Tibial artery (tissue), 4 donors: Measurements from ENCODE around the gene THADA.

Source experiments
- DNase-seq, 2 donors: peaks; one replicate each; pipeline ENCODE4 v3.0.0-alpha.2; 2019
- H3K27ac ChIP-seq, 2 donors: fragments of 200-600 bp; sonication (generic) in 1 of 2; 1 replicate in 1 of 2; 2 replicates in 1 of 2; pipeline ENCODE4 v1.5.1; 2018 to 2019; ENCODE audit warnings: mild to moderate bottlenecking in 1 of 2
- H3K27me3 ChIP-seq, 2 donors: fragments of 200-600 bp; sonication (generic) in 1 of 2; one replicate each; pipeline versions ENCODE4 v1.5.1 to v1.6.0; 2016 to 2019
- H3K36me3 ChIP-seq, 3 donors: fragments of 200-600 bp; sonication (generic) in 2 of 3; one replicate each; pipeline ENCODE4 v1.5.1; 2016 to 2019; ENCODE audit warnings: mild to moderate bottlenecking in 2 of 3
- H3K4me1 ChIP-seq, 4 donors: fragments of 200-600 bp; sonication (generic) in 2 of 4; 1 replicate in 3 of 4; 2 replicates in 1 of 4; pipeline ENCODE4 v1.5.1; 2016 to 2019
- H3K4me3 ChIP-seq, 2 donors: fragments of 200-600 bp; sonication (generic) in 1 of 2; 1 replicate in 1 of 2; 2 replicates in 1 of 2; pipeline ENCODE4 v1.5.1; 2018 to 2019; ENCODE audit warnings: mild to moderate bottlenecking in 2 of 2
- H3K9me3 ChIP-seq, 3 donors: fragments of 200-600 bp; sonication (generic) in 1 of 3; one replicate each; pipeline ENCODE4 v1.5.1; 2016 to 2019
- intact Hi-C: fragments of 100-400 bp; cut with DNase I; formaldehyde crosslinking; loops from one replicate; pipeline ENCODE4 v1.15.0; 2023; ENCODE audit warnings: low total_unique reads
- TF ChIP-seq, protein P1 (sequence below), 2 experiments: fragments of 200-600 bp in 1 of 2; fragments of 450-650 bp in 1 of 2; IDR thresholded peaks; one replicate each; pipeline ENCODE4 v1.5.1; 2017 to 2019; ENCODE audit warnings: antibody characterized with exemption in 2 of 2, mild to moderate bottlenecking in 1 of 2, moderate library complexity in 1 of 2

THADA gene

DNA sequence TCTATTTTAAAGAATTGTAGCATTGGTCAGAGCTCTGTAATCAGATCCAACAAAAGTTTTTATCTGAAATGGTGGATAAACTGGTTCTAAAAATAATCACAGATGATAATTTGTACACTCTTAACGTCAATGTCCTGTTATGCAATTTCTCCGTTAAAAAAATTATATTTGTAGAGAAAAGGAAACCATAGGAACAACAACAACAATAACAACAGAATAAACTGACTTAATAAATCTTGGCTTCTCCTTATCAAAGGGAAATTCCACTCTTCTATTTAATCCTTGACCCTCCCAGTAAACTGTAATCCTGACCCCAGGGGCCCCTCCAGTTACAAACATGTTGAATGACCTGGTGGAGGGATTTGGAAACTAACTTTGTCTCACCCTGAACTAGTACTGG, 290.8 kb downstream of the THADA start:
- Histone ChIP-seq H3K4me1 (peaks cover 0 to 85% (median 56%) of the 10 kb centered on the region in 4 donors), H3K27ac (peak overlapping the region; percentile 73 to 81), H3K9me3 (no peaks in the 10 kb centered on the region), H3K27me3 (no peaks in the 10 kb centered on the region), H3K4me3 (no peak overlapping the region), H3K36me3 (no peaks in the 10 kb centered on the region)
- intact Hi-C loops: no loop called here
- DNase-seq: peak in 1 of 2 donors; percentile 63
- TF ChIP-seq, protein P1, sequence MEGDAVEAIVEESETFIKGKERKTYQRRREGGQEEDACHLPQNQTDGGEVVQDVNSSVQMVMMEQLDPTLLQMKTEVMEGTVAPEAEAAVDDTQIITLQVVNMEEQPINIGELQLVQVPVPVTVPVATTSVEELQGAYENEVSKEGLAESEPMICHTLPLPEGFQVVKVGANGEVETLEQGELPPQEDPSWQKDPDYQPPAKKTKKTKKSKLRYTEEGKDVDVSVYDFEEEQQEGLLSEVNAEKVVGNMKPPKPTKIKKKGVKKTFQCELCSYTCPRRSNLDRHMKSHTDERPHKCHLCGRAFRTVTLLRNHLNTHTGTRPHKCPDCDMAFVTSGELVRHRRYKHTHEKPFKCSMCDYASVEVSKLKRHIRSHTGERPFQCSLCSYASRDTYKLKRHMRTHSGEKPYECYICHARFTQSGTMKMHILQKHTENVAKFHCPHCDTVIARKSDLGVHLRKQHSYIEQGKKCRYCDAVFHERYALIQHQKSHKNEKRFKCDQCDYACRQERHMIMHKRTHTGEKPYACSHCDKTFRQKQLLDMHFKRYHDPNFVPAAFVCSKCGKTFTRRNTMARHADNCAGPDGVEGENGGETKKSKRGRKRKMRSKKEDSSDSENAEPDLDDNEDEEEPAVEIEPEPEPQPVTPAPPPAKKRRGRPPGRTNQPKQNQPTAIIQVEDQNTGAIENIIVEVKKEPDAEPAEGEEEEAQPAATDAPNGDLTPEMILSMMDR (IDR thresholded peaks at IDR 0.05): no peak

DNA sequence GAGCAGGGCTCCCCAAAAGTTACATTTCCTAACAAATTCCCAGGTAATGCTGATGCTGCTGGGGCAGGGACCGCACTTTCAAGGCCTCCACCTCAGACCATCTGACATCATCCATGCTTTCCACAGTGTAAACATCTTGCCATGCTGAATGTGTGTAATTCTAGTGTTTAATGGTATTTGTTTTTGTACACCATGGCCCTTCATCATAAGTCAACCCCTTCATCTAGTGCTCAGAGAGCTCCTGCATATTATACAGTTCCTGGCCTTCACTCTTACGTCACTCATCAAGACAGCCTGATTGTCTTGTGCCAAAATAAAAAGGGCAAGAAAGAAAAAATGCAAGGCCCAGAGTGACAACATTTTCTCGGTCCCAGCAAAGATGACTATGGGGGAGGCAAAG, 291.9 kb downstream of the THADA start:
- Histone ChIP-seq H3K36me3 (no peaks in the 10 kb centered on the region), H3K27me3 (no peaks in the 10 kb centered on the region), H3K4me3 (no peak overlapping the region), H3K27ac (peak overlapping the region; percentile 73 to 81), H3K4me1 (peaks cover 0 to 76% (median 53%) of the 10 kb centered on the region in 4 donors), H3K9me3 (no peaks in the 10 kb centered on the region)
- DNase-seq: no peak
- intact Hi-C loops: no loop called here
- TF ChIP-seq, protein P1 (IDR thresholded peaks at IDR 0.05): no peak

DNA sequence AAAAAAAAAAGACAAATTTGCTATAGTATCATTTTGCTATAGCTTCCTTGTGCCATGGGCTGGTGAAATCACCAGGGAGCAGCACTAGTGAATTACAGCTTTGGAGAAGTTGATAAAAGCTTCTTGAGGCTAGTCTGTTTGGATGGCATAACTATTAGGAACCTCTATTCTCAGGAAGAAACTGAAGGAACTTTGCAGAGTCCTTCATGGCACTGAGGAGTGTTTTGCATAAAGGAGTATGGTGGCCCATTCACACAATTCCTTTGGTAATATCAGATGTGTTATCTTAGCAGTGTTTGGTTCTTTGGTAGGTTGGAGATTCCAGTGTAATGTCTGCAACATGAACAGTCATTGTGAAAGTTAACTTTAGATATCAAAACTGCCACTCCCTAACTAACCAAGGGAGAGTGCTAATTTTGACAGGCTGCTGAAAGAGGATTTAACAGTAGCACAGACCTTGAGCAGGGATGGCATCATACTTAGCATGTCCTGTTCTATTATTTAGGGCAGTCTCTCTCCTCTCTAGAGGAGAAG, 292.8 kb downstream of the THADA start:
- Histone ChIP-seq H3K27ac (peak overlapping the region; percentile 46 to 81), H3K4me1 (peaks cover 0 to 74% (median 53%) of the 10 kb centered on the region in 4 donors)

DNA sequence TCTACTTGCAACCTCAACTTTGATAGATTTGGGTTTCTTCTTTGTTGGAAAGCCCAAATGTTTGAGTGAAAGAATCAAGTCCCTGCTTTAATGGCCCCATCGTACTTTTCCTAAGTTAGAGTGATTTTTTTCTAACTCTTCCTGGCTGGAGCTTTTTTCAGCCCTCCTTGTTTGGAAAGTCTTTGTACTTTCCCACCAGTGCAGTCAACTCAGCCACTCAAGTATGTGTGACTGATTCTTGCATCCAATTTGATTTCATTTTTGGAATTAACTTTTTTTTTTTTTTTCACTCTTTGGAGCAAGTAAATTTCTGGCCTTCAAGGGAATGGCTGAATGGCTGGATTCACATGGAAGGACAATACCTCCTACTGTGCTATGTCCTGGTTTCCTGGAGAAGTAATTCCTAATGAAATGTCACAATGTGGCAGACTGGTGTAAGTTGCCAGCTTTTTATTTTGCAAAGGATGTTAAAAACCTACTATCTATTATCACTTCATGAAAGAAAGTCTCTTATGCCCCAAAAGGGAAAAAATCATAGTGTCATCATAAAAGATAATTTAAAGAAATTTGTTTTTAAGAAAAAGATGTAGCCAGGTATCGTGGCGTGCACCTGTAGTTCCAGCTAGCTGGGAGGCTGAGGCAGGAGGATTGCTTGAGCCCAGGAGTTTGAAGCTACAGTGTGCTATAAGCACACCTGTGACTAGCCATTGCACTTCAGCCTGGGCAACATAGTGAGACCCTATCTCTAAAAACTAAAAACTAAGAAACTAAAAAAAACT, 293.5 kb downstream of the THADA start:
- Histone ChIP-seq H3K9me3 (no peaks in the 10 kb centered on the region), H3K36me3 (no peaks in the 10 kb centered on the region), H3K27ac (peak overlapping the region; percentile 46 to 51), H3K4me3 (no peak overlapping the region), H3K4me1 (peaks cover 0 to 73% (median 53%) of the 10 kb centered on the region in 4 donors), H3K27me3 (no peaks in the 10 kb centered on the region)
- intact Hi-C loops: no loop called here
- DNase-seq: no peak
- TF ChIP-seq, protein P1 (IDR thresholded peaks at IDR 0.05): no peak

More for the DNA sequence above, 292.8 kb downstream of the THADA start:
- Histone ChIP-seq H3K36me3 (no peaks in the 10 kb centered on the region), H3K9me3 (no peaks in the 10 kb centered on the region), H3K4me3 (no peak overlapping the region), H3K27me3 (no peaks in the 10 kb centered on the region)
- no peak for DNase-seq
- intact Hi-C loops: no loop called here
- TF ChIP-seq, protein P1 (IDR thresholded peaks at IDR 0.05): no peak

DNA sequence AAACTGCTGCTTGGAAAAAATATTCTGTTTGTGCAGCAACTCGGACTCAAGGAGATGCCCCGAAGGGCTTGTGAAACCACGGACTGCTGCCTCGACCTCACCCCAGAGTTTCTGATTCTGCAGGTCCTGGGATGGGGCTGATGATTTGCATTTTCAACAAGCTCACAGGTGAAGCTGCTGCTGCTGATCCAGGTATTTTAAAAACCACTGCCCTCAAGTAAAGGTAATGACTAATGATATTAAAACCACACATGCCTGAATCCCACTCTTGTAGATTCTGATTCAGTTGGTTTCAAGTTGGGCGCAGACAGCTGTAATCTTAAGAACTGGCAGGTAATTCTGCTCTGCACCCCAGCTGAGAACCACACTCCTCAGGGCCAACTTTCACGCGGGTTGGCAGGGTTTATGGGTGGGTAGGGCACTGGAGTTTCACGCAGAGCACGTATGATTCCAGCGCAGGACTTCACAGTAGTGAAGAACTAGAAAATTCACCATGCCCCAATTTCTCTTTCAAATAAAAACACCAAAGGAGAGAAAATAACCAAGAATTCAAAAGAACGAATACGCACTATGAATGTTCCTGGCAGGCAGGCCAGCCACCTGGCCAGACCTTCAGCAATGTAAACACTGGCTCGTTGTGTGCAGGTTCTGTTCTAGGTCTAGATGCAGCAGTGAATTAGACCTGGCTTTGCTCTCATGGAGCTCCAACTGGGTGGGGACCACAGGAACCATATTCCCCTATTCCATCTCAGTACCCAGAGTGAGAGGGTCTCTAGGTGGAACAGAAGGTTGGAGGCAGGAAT, 294.9 kb downstream of the THADA start:
- no peak overlapping the region for H3K4me3 ChIP-seq
- TF ChIP-seq, protein P1 (IDR thresholded peaks at IDR 0.05): no peak
- no peaks in the 10 kb centered on the region for H3K36me3 ChIP-seq
- no peaks in the 10 kb centered on the region for H3K27me3 ChIP-seq
- intact Hi-C loops: no loop called here
- peak overlapping the region; percentile 46 to 51 for H3K27ac ChIP-seq
- no peaks in the 10 kb centered on the region for H3K9me3 ChIP-seq
- no peak for DNase-seq
- H3K4me1 ChIP-seq: peaks cover 0 to 59% (median 50%) of the 10 kb centered on the region in 4 donors
